Transverse colon (tissue), 4 donors: ENCODE data around the gene CLIC6. TPM values are rescaled to one million over a fixed set of nuclear protein-coding genes. Genes with fewer than 3 reads are reported as not detected.
A peak's percentile ranks its signal among the peaks of the same experiment; 100 is the strongest.

Source experiments
- DNase-seq: peaks from one replicate; pipeline ENCODE4 v3.0.0-alpha.2; 2019
- H3K27ac ChIP-seq, 4 donors: fragments of 200-600 bp; sonication (generic); 2 replicates each; pipeline ENCODE4 v1.5.1; 2016 to 2018; ENCODE audit warnings: inconsistent platforms in 4 of 4
- H3K27me3 ChIP-seq: fragments of 200-600 bp; sonication (generic); 2 replicates; pipeline ENCODE4 v1.5.1; 2017; ENCODE audit warnings: inconsistent platforms
- H3K36me3 ChIP-seq, 4 donors: fragments of 200-600 bp; sonication (generic); 2 replicates each; pipeline ENCODE4 v1.5.1; 2017 to 2019; ENCODE audit warnings: inconsistent platforms in 4 of 4
- H3K4me1 ChIP-seq, 4 donors: fragments of 200-600 bp; sonication (generic); 2 replicates each; pipeline ENCODE4 v1.5.1; 2017 to 2020; ENCODE audit warnings: inconsistent platforms in 4 of 4
- H3K4me3 ChIP-seq, 4 donors: fragments of 200-600 bp; sonication (generic); 1 replicate in 1 of 4; 2 replicates in 3 of 4; pipeline versions ENCODE4 v1.5.1 to v1.6.1; 2017 to 2019; ENCODE audit warnings: inconsistent platforms in 4 of 4
- H3K9me3 ChIP-seq, 2 donors: fragments of 200-600 bp; sonication (generic); 2 replicates each; pipeline ENCODE4 v1.5.1; 2017 to 2019; ENCODE audit warnings: inconsistent platforms in 2 of 2
- CTCF ChIP-seq, 5 experiments: fragments of 200-600 bp in 3 of 5; fragments of 450-650 bp in 2 of 5; sonication (generic) in 3 of 5; IDR thresholded peaks; 1 replicate in 2 of 5; 2 replicates in 3 of 5; pipeline ENCODE4 v1.5.1; 2016 to 2017; ENCODE audit warnings: antibody characterized with exemption in 5 of 5, inconsistent platforms in 3 of 5, mild to moderate bottlenecking in 2 of 5, moderate library complexity in 1 of 5
- EP300 ChIP-seq: sonication (generic); formaldehyde crosslinking; IDR thresholded peaks from one replicate; pipeline ENCODE4 v1.6.1; 2017; ENCODE audit warnings: antibody characterized with exemption, low read depth
- POLR2A ChIP-seq: fragments of 450-650 bp; IDR thresholded peaks from one replicate; pipeline ENCODE4 v1.6.1; 2016; ENCODE audit warnings: antibody characterized with exemption, mild to moderate bottlenecking, moderate library complexity
- POLR2AphosphoS5 ChIP-seq, 3 donors: sonication (generic); formaldehyde crosslinking; IDR thresholded peaks; one replicate each; pipeline ENCODE4 v1.6.1; 2016; ENCODE audit warnings: antibody characterized with exemption in 3 of 3
- whole genome bisulfite sequencing, 2 donors: methylation state at CpG; one replicate each; pipeline ENCODE4 v1.1.5; 2018; ENCODE audit warnings: low coverage in 1 of 2; 5-methylcytosine and 5-hydroxymethylcytosine counted together
- in situ Hi-C, 4 donors: fragments of 200-750 bp; cut with MboI; loops; one replicate each; pipeline versions ENCODE4 v1.15.0 to v1.15.1; 2017; ENCODE audit warnings: low sequenced_read_pairs in 3 of 4, low pct_ligation_motif_present in 1 of 4, low pct_unique_long_range_greater_than_20kb in 1 of 4
- intact Hi-C: fragments of 100-400 bp; cut with DNase I; formaldehyde crosslinking; loops from one replicate; pipeline ENCODE4 v1.15.1; 2023; ENCODE audit warnings: low total_unique reads
- total RNA-seq, 4 donors: library from RNA; depleted of rRNA; stranded (reverse); fragments of >200 nt; gene quantifications; one replicate each; pipeline ENCODE4 v1.1.0, GENCODE V29; 2016

CLIC6 gene
- total RNA-seq, 4 donors from 2014 or later = 0.37 to 4.9 (median 3.7) TPM; not detected in 1

- no peaks in the 10 kb centered on the region for H3K9me3 ChIP-seq
- intact Hi-C loops (no loop called here), in situ Hi-C loops (no loop called here)
- 0 to 8% methylated on average over 1 to 8 of the region's 8 CpGs for WGBS, 2 donors
- peaks cover 60% of the 10 kb centered on the region for H3K27me3 ChIP-seq
- no peak for DNase-seq
- peak overlapping the region in 1 of 4 donors; percentile 59 for H3K27ac ChIP-seq
- no peaks in the 10 kb centered on the region for H3K36me3 ChIP-seq
- TF ChIP-seq EP300 (no peak), POLR2AphosphoS5 (IDR thresholded peaks at IDR 0.05) (no peak), CTCF (IDR thresholded peaks at IDR 0.05) (no peak), POLR2A (no peak)
- H3K4me3 ChIP-seq = peak overlapping the region in 3 of 4 donors; percentile 50 to 58 (median 52)
- H3K4me1 ChIP-seq = peaks cover 4 to 27% (median 15%) of the 10 kb centered on the region in 4 donors
Observed at GRCh38 chr21:34670962-34671348, 2.2 kb downstream of the CLIC6 start.

- Histone ChIP-seq H3K36me3 (no peaks in the 10 kb centered on the region), H3K27ac (no peak overlapping the region), H3K4me1 (peaks cover 4 to 27% (median 15%) of the 10 kb centered on the region in 4 donors), H3K9me3 (no peaks in the 10 kb centered on the region), H3K4me3 (no peak overlapping the region), H3K27me3 (peaks cover 60% of the 10 kb centered on the region)
- no peak for DNase-seq
- no peak for TF ChIP-seq EP300
- no peak for TF ChIP-seq POLR2AphosphoS5 (IDR thresholded peaks at IDR 0.05)
- TF ChIP-seq CTCF (IDR thresholded peaks at IDR 0.05) = no peak
- TF ChIP-seq POLR2A = no peak
- WGBS, 2 donors = 76 to 83% methylated on average over 1 of the region's 1 CpG
- in situ Hi-C loops (no loop called here), intact Hi-C loops (no loop called here)
Observed at GRCh38 chr21:34671462-34671861, 2.7 kb downstream of the CLIC6 start.

- TF ChIP-seq CTCF (IDR thresholded peaks at IDR 0.05) (no peak), POLR2AphosphoS5 (IDR thresholded peaks at IDR 0.05) (no peak), EP300 (no peak), POLR2A (no peak)
- Histone ChIP-seq H3K27me3 (peaks cover 60% of the 10 kb centered on the region), H3K9me3 (no peaks in the 10 kb centered on the region), H3K36me3 (no peaks in the 10 kb centered on the region), H3K27ac (no peak overlapping the region), H3K4me1 (peaks cover 4 to 27% (median 15%) of the 10 kb centered on the region in 4 donors), H3K4me3 (no peak overlapping the region)
- in situ Hi-C loops (no loop called here), intact Hi-C loops (no loop called here)
- WGBS, 2 donors = 50 to 70% methylated on average over 1 to 4 of the region's 4 CpGs
- DNase-seq = no peak
Observed at GRCh38 chr21:34671891-34672290, 3.1 kb downstream of the CLIC6 start.

GRCh38 chr21:34673006-34673405 is 4.2 kb downstream of the CLIC6 start:
- no peaks in the 10 kb centered on the region for H3K9me3 ChIP-seq
- TF ChIP-seq EP300 = no peak
- TF ChIP-seq POLR2A = no peak
- no peak for TF ChIP-seq POLR2AphosphoS5 (IDR thresholded peaks at IDR 0.05)
- no peak for TF ChIP-seq CTCF (IDR thresholded peaks at IDR 0.05)
- no peak overlapping the region for H3K4me3 ChIP-seq
- intact Hi-C loops (no loop called here), in situ Hi-C loops (no loop called here)
- WGBS, 2 donors = 56 to 59% methylated on average over 3 of the region's 3 CpGs
- H3K4me1 ChIP-seq = peaks cover 4 to 27% (median 15%) of the 10 kb centered on the region in 4 donors
- DNase-seq = no peak
- H3K27me3 ChIP-seq = peaks cover 59% of the 10 kb centered on the region
- no peak overlapping the region for H3K27ac ChIP-seq
- no peaks in the 10 kb centered on the region for H3K36me3 ChIP-seq
